Karpas-422 (cell line): ENCODE measurements around the gene DHX35. TPM values are rescaled to one million over a fixed set of nuclear protein-coding genes. Genes with fewer than 3 reads are reported as not detected.

Experiments used
- DNase-seq: peaks from one replicate; pipeline ENCODE4 v3.0.0-alpha.2; 2015
- H2AFZ ChIP-seq: fragments of 200-600 bp; sonication (generic); 2 replicates; pipeline ENCODE4 v1.6.1; 2014; ENCODE audit warnings: antibody characterized with exemption, low read length, mixed read lengths
- H3K27ac ChIP-seq: fragments of 200-600 bp; sonication (generic); 2 replicates; pipeline ENCODE4 v1.5.1; 2014; ENCODE audit warnings: mild to moderate bottlenecking, low read length, moderate library complexity
- H3K27me3 ChIP-seq: fragments of 200-600 bp; sonication (generic); 2 replicates; pipeline ENCODE4 v1.6.1; 2014; ENCODE audit warnings: low read length, mixed read lengths
- H3K36me3 ChIP-seq: fragments of 200-600 bp; sonication (generic); 2 replicates; pipeline ENCODE4 v1.6.1; 2014; ENCODE audit warnings: low read length, mixed read lengths; ENCODE audit not compliant: insufficient read depth
- H3K4me1 ChIP-seq: fragments of 200-600 bp; sonication (generic); 2 replicates; pipeline ENCODE4 v1.6.1; 2014; ENCODE audit warnings: mild to moderate bottlenecking, low read length, mixed read lengths
- H3K4me2 ChIP-seq: fragments of 200-600 bp; sonication (generic); 2 replicates; pipeline ENCODE4 v1.6.1; 2014; ENCODE audit warnings: low read length, low read depth, mild to moderate bottlenecking; ENCODE audit not compliant: poor library complexity, severe bottlenecking
- H3K4me3 ChIP-seq: fragments of 200-600 bp; sonication (generic); 2 replicates; pipeline ENCODE4 v1.5.1; 2014; ENCODE audit warnings: mild to moderate bottlenecking, antibody characterized with exemption, low read length, mixed read lengths
- H3K79me2 ChIP-seq: fragments of 200-600 bp; sonication (generic); 2 replicates; pipeline ENCODE4 v1.6.1; 2014; ENCODE audit warnings: mild to moderate bottlenecking, low read length, mixed read lengths
- H3K9ac ChIP-seq: fragments of 200-600 bp; sonication (generic); 2 replicates; pipeline ENCODE4 v1.6.0; 2014; ENCODE audit warnings: low read length
- H3K9me2 ChIP-seq: fragments of 200-600 bp; sonication (generic), shearing (Covaris generic); replicated peaks from 2 replicates; pipeline ENCODE4 v1.6.0; 2014; ENCODE audit warnings: mild to moderate bottlenecking, low read length, moderate library complexity; ENCODE audit not compliant: insufficient read depth
- H3K9me3 ChIP-seq: fragments of 300-700, 200-600 bp; sonication (generic); 2 replicates; pipeline ENCODE4 v1.6.1; 2014; ENCODE audit warnings: low read length, mixed read lengths
- H4K20me1 ChIP-seq: fragments of 200-600 bp; sonication (generic); 2 replicates; pipeline ENCODE4 v1.6.1; 2014; ENCODE audit warnings: mild to moderate bottlenecking, antibody characterized with exemption, low read length, low read depth; ENCODE audit not compliant: insufficient read depth
- total RNA-seq: library from RNA; depleted of rRNA; stranded (reverse); fragments of >200 nt; shearing (Covaris generic); gene quantifications from 2 replicates; pipeline ENCODE4 v1.2.3, GENCODE V29; 2014; ENCODE audit warnings: low replicate concordance

The DHX35 gene
- total RNA-seq, 1 experiment from 2014 or later, result 19.0 TPM

DNA sequence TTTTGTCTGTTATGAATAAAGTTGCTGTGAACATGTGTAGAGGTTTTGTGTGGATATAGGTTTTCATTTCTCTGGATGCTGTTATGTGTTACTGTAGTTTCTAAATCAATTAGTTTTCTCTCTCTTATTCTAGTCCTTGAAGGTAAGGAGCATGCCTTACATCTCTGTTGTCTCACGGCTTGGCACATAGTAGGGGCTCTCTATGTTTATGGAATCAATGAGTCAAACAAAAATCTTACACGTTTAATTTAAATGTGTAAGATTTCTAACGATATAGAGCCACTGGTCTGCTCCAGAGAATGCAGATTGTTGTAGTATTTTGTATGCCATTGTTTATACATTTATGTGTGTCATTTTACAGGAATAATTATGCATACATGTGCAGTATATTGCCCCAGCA lies 15.3 kb upstream of the DHX35 start:
- no peak for DNase-seq

DNA sequence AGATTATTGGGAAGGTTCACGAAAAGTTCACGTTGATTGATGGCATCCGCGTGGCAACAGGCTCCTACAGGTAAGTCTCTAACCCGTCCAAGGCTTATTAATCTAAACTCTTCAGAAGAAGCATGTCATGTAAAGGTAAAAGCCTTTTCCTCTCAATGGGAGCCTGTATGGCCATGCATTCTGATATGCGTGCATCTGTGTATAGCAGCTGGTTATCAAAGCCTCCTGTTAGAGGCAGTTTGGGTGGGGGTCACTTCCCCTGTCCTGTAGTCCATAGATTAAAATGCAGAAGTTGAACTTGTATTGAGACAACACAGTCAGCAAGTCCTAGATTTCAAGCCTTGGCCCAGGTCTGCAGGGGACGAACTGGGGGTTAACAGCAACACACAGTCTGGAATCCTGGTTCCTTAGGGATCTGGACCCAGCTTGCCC lies 14.2 kb upstream of the DHX35 start:
- no peak for DNase-seq
- Histone ChIP-seq H2AFZ (no peak overlapping the region), H3K36me3 (peaks cover 63% of the 10 kb centered on the region), H3K9me2 (no peaks in the 10 kb centered on the region), H3K79me2 (peaks cover 69% of the 10 kb centered on the region), H3K9ac (no peak overlapping the region), H3K27ac (no peak overlapping the region), H3K4me1 (no peaks in the 10 kb centered on the region), H3K4me3 (no peak overlapping the region), H3K4me2 (no peak overlapping the region), H3K27me3 (no peaks in the 10 kb centered on the region), H4K20me1 (no peaks in the 10 kb centered on the region), H3K9me3 (no peaks in the 10 kb centered on the region)

More for the DNA sequence above, 15.3 kb upstream of the DHX35 start:
- H3K4me2 ChIP-seq, result no peak overlapping the region
- H4K20me1 ChIP-seq, result no peaks in the 10 kb centered on the region
- H3K79me2 ChIP-seq, result peaks cover 73% of the 10 kb centered on the region
- no peaks in the 10 kb centered on the region for H3K27me3 ChIP-seq
- H2AFZ ChIP-seq, result no peak overlapping the region
- no peaks in the 10 kb centered on the region for H3K9me3 ChIP-seq
- no peaks in the 10 kb centered on the region for H3K4me1 ChIP-seq
- H3K9ac ChIP-seq, result no peak overlapping the region
- H3K9me2 ChIP-seq, result no peaks in the 10 kb centered on the region
- H3K36me3 ChIP-seq, result peaks cover 63% of the 10 kb centered on the region
- H3K4me3 ChIP-seq, result no peak overlapping the region
- H3K27ac ChIP-seq, result no peak overlapping the region

DNA sequence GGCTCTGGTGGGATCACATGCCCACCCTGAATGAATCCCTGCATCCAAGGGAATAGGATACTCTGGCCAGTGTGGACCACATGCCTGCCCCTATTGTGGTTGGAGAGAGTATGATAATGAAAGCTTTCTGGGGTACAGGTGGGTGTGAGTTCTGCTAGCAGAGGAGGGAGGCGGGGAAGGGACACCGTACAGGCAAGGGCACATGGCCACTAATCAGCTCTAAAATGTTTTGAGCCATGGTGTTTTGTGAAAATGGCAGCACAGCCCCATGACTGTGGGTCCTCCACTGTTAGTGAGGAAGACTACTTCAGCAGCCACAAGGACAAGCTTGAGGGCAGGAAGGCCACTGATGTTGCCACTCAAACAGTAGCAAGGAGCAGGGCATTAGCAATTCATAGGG lies 11.9 kb upstream of the DHX35 start:
- peaks cover 75% of the 10 kb centered on the region for H3K36me3 ChIP-seq
- H3K27me3 ChIP-seq, result no peaks in the 10 kb centered on the region
- H3K9me2 ChIP-seq, result no peaks in the 10 kb centered on the region
- no peak overlapping the region for H3K4me3 ChIP-seq
- H4K20me1 ChIP-seq, result no peaks in the 10 kb centered on the region
- no peak overlapping the region for H2AFZ ChIP-seq
- H3K27ac ChIP-seq, result no peak overlapping the region
- H3K4me1 ChIP-seq, result no peaks in the 10 kb centered on the region
- H3K79me2 ChIP-seq, result peaks cover 53% of the 10 kb centered on the region
- H3K4me2 ChIP-seq, result no peak overlapping the region
- H3K9me3 ChIP-seq, result no peaks in the 10 kb centered on the region
- no peak for DNase-seq
- no peak overlapping the region for H3K9ac ChIP-seq

DNA sequence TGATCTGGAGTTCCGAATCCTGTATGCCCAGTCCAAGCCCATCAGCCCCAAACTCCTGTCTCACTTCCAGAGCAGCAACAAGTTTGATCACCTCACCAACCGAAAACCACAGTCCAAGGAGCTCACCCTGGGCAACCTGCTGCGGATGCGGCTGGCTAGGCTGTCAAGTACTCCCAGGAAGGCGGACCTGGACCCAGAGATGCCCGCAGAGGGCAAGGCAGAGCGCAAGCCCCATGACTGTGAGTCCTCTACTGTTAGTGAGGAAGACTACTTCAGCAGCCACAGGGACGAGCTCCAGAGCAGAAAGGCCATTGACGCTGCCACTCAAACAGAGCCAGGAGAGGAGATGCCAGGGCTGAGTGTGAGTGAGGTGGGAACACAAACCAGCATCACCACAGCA lies 10.5 kb upstream of the DHX35 start:
- no peak for DNase-seq
- H3K36me3 ChIP-seq, result peaks cover 71% of the 10 kb centered on the region
- no peak overlapping the region for H3K4me3 ChIP-seq
- no peaks in the 10 kb centered on the region for H3K27me3 ChIP-seq
- no peaks in the 10 kb centered on the region for H4K20me1 ChIP-seq
- H3K9me3 ChIP-seq, result no peaks in the 10 kb centered on the region
- H3K9me2 ChIP-seq, result no peaks in the 10 kb centered on the region
- H3K4me2 ChIP-seq, result no peak overlapping the region
- H3K4me1 ChIP-seq, result no peaks in the 10 kb centered on the region
- peaks cover 47% of the 10 kb centered on the region for H3K79me2 ChIP-seq
- no peak overlapping the region for H3K27ac ChIP-seq
- H2AFZ ChIP-seq, result no peak overlapping the region
- no peak overlapping the region for H3K9ac ChIP-seq

DNA sequence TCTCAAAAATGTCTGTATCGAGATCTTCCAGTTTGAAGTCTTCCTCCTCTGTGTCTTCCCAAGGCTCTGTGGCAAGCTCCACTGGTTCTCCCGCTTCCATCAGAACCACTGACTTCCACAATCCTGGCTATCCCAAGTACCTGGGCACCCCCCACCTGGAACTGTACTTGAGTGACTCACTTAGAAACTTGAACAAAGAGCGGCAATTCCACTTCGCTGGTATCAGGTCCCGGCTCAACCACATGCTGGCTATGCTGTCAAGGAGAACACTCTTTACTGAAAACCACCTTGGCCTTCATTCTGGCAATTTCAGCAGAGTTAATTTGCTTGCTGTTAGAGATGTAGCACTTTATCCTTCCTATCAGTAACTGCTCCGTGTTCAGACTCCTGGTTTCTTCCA lies 10.0 kb upstream of the DHX35 start:
- H3K27me3 ChIP-seq, result no peaks in the 10 kb centered on the region
- H3K79me2 ChIP-seq, result peaks cover 42% of the 10 kb centered on the region
- H4K20me1 ChIP-seq, result no peaks in the 10 kb centered on the region
- peaks cover 66% of the 10 kb centered on the region for H3K36me3 ChIP-seq
- no peaks in the 10 kb centered on the region for H3K9me3 ChIP-seq
- H3K9me2 ChIP-seq, result no peaks in the 10 kb centered on the region
- no peak overlapping the region for H3K4me2 ChIP-seq
- DNase-seq, result no peak
- no peak overlapping the region for H3K9ac ChIP-seq
- no peak overlapping the region for H2AFZ ChIP-seq
- H3K27ac ChIP-seq, result no peak overlapping the region
- H3K4me3 ChIP-seq, result no peak overlapping the region
- no peaks in the 10 kb centered on the region for H3K4me1 ChIP-seq

DNA sequence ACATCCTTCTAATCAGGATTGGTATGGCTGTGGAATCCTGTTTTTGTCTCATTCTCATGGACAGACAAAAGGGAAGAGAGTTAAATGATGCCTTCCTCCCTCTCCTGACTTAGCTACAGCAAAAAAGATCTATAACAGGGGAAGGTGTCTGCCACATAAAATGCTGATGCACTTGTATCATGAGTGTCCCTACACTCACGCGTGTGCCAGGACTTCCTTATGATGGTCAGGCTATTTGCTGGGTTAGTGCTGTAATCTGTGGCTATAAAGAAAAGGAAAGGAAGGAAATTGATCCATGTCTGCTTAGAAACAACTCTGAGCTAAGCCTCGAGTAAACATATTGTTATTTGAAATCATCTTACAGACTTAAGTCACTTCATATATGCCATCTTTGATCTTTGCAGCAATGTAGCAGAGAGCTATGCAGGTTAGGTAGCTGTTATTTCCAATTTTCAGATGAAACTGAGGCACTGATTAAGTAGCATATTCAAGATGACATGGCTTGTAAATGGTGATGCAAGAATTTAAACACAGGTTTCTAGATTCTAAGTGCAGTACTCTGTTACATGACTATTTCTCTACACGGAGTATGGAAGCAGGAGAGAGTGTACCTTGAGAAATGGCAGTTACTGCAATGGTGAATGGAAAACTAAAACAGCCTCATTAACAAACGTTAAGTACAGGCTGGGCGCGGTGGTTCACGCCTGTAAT lies 8.4 kb upstream of the DHX35 start:
- Histone ChIP-seq H3K9ac (no peak overlapping the region), H3K36me3 (peaks cover 49% of the 10 kb centered on the region), H2AFZ (no peak overlapping the region), H4K20me1 (no peaks in the 10 kb centered on the region), H3K4me3 (no peak overlapping the region), H3K9me2 (no peaks in the 10 kb centered on the region), H3K4me2 (no peak overlapping the region), H3K4me1 (no peaks in the 10 kb centered on the region), H3K9me3 (no peaks in the 10 kb centered on the region), H3K27me3 (no peaks in the 10 kb centered on the region), H3K27ac (no peak overlapping the region), H3K79me2 (peaks cover 26% of the 10 kb centered on the region)
- DNase-seq, result no peak

DNA sequence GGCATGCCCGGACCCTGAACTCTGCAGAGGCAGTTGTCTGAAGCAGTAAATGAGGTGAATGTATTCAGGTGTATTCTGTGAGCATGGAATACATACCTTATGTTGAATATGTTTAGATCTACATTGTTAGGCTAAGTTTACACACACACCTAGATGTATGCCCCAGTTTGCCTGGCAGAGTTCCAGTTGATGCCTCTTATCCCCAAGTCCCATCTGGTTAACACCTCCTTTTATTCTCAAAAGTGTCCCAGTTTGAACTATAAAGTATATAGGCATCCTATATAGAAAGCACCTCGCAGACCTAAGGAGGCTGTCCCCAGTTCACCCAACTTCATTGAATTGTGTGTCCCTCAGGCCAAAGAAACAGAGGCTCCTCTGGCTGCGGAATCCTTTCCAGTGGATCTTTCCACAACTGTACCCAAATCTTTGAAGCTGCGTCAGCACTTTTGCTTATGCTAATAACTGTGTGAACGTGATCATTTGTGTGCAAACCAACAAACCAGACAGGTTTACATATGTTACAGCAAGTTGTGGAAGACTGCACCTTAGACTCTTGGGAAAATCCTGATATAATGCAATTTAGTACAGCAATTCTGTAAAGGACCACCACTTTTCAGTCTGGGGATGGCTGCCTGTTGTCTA lies 4.8 kb upstream of the DHX35 start:
- Histone ChIP-seq H3K9me3 (no peaks in the 10 kb centered on the region), H2AFZ (no peak overlapping the region), H3K4me3 (no peak overlapping the region), H3K27ac (no peak overlapping the region), H3K9me2 (no peaks in the 10 kb centered on the region), H3K4me2 (no peak overlapping the region), H3K27me3 (no peaks in the 10 kb centered on the region), H3K79me2 (peaks cover 16% of the 10 kb centered on the region), H4K20me1 (no peaks in the 10 kb centered on the region), H3K9ac (no peak overlapping the region), H3K36me3 (peaks cover 17% of the 10 kb centered on the region; the same call in 1 of the 2 replicates), H3K4me1 (peaks cover 13% of the 10 kb centered on the region)
- DNase-seq, result no peak

DNA sequence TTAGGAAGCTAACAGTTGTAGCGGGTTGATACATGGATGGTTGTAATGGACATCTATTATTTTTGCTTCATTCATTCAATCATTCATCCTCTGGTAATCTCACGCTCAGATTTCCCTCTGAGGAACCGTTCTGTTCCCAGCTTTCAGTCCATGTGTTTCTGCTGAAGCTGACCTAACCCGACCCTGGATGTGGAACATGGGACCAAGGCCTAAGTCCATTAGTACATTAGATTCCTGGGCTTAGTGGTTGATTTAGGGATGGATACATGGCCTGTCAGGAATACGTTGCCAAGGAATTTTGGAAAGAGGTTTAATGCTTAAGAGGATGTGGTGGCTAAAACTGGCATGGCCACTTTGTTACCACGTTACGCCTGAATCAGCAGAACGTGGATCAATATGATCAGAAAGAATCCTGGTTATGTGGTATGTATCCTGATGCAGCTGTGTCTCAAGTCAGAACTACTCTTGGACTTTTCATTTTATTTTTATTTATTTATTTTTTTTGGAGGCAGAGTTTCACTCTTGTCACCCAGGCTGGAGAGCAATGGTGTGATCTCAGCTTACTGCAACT lies 4.1 kb upstream of the DHX35 start:
- peaks cover 19% of the 10 kb centered on the region for H3K79me2 ChIP-seq
- H3K27me3 ChIP-seq, result no peaks in the 10 kb centered on the region
- DNase-seq, result no peak
- no peaks in the 10 kb centered on the region for H3K9me2 ChIP-seq
- H3K4me1 ChIP-seq, result peaks cover 13% of the 10 kb centered on the region
- H3K36me3 ChIP-seq, result peaks cover 11% of the 10 kb centered on the region; the same call in 1 of the 2 replicates
- no peaks in the 10 kb centered on the region for H3K9me3 ChIP-seq
- H3K27ac ChIP-seq, result no peak overlapping the region
- no peak overlapping the region for H2AFZ ChIP-seq
- no peak overlapping the region for H3K4me3 ChIP-seq
- H4K20me1 ChIP-seq, result no peaks in the 10 kb centered on the region
- H3K9ac ChIP-seq, result no peak overlapping the region
- no peak overlapping the region for H3K4me2 ChIP-seq
